GM19035 (cell line): ENCODE results near the gene SAMD4B.
"Not testable (repeated sequence)": the region's sequence is repeated elsewhere in the genome, so short reads cannot be mapped to it uniquely, and the experiment has no call there.

Experiments
- ATAC-seq: cut with Tn5 transposase; IDR thresholded peaks from one replicate; pipeline ENCODE4 v1.9.1; 2021; ENCODE audit not compliant: unreplicated experiment

The SAMD4B gene

DNA sequence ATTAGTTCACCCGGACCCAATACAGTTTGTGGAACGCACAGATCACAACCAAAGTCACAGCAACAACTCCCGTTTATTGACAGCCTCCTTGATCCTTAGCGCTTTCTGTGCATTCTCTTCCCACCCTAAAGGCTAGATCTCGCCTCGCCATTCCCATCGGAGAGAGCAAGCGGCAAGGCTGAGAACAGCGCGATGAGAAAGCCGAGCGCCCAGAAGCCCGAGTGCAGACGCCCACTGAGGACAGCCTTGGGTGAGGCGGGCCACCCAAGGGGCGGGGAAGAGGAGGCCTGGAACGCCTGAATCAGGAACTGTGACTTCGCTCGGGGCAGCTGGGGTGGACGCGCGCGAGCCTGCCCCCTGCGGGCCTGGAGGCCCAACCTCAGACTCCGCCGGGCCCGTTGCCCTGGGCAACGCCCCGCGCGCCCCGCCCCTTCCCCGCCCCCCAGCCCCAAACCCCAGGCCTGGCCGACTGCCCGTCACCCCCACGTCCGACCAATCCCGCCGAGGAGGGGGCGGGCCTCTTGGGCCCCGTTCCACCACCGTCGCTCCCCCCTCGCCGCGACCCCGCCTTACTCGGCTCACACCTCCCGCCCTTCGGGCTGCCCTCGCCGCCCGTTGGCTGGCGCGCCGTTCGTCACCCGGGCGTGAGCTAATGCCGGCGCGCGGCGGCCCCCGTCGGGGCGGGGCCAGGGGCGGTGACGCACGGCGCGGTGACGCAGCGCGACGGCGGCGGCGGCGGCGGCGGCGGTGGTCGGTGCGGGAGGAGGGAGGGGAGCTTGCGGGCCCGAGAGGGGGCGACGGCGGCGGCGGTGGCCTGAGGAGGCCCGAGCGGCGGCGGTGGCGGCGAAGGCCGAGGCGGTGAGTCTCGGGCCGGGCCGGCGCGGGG lies at the start of gene SAMD4B:
TSS of gene SAMD4B (plus strand) at position 703 of the 886 bp plus-strand sequence. CDS start 14,473 bp downstream, outside the sequence.
- ATAC-seq = peak; percentile 90

GRCh38 chr19:39293394-39293793 lies 48.8 kb upstream of the SAMD4B start:
- ATAC-seq = no peak

- no peak for ATAC-seq
Measured at GRCh38 chr19:39296055-39296645, 46.1 kb upstream of the SAMD4B start, which contains the start of gene IFNL1. IFNL1 (plus strand) TSS chr19:39296407; CDS start chr19:39296422, 15 bp downstream.

GRCh38 chr19:39296906-39297305 lies 45.3 kb upstream of the SAMD4B start:
- ATAC-seq = no peak

DNA sequence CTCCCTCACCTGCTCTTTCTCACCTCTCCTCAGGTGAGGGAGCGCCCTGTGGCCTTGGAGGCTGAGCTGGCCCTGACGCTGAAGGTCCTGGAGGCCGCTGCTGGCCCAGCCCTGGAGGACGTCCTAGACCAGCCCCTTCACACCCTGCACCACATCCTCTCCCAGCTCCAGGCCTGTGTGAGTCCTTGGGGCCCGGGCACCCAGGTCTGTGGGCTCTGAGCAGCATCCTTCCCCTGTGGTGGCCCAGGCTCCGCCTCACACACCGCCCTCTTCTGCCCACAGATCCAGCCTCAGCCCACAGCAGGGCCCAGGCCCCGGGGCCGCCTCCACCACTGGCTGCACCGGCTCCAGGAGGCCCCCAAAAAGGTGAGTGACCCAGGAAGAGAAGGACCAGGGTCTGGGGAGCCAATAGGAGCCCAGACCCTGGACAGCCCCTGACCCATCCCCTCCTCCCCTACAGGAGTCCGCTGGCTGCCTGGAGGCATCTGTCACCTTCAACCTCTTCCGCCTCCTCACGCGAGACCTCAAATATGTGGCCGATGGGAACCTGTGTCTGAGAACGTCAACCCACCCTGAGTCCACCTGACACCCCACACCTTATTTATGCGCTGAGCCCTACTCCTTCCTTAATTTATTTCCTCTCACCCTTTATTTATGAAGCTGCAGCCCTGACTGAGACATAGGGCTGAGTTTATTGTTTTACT lies 44.1 kb upstream of the SAMD4B start:
- ATAC-seq = no peak

DNA sequence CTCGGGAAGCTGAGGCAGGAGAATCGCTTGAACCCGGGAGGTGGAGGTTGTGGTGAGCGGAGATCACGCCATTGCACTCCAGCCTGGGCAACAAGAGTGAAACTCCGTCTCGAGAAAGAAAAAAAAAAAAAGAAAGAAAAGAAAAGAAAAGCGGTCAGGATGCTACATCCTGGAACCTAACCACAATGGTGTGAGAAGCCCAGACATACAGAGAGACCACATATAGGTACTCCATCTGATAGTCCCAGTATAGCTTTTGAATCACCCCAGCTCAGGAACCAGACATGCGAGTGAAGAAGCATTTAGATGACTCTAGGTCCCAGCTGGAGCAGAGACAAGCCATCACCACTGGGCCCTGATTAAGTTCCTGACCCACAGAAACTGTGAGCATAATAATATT lies 42.8 kb upstream of the SAMD4B start:
- ATAC-seq = no peak

DNA sequence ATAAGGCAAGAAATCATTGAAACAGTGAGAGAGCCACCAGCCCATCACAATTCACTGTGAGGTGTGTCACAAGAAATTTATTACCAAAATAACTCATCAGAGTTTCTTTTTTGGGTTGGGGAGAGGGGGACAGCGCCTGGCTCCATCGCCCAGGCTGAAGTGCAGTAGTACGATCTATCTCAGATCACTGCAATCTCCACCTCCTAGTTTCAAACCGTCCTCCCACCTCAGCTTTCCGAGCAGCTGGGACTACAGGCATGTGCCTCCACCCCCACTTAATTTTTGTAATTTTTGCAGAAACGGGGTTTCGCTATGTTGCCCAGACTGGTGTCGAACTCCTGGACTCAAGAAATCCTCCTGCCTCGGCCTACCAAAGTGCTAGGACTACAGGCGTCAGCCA lies 42.4 kb upstream of the SAMD4B start:
- ATAC-seq = no peak

DNA sequence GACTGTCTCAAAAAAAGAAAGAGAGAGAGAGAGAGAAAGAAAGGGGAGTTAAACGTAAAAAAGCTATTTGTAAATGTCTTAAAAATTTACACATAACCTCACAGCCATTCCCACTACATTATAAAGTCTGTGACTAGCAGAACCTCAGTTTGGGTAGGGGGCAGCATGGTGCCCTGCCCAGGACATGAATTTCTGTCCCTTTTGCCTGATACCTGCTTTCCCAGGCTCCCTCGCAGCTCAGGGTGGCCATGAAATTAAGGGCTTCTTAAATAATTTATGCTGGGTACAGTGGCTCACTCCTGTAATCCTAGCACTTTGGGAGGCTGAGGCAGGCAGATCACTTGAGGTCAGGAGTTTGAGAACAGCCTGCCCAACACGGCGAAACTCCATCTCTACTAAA lies 41.2 kb upstream of the SAMD4B start:
- ATAC-seq = no peak

- no peak for ATAC-seq
Measured at GRCh38 chr19:39301562-39301961, 40.7 kb upstream of the SAMD4B start.

DNA sequence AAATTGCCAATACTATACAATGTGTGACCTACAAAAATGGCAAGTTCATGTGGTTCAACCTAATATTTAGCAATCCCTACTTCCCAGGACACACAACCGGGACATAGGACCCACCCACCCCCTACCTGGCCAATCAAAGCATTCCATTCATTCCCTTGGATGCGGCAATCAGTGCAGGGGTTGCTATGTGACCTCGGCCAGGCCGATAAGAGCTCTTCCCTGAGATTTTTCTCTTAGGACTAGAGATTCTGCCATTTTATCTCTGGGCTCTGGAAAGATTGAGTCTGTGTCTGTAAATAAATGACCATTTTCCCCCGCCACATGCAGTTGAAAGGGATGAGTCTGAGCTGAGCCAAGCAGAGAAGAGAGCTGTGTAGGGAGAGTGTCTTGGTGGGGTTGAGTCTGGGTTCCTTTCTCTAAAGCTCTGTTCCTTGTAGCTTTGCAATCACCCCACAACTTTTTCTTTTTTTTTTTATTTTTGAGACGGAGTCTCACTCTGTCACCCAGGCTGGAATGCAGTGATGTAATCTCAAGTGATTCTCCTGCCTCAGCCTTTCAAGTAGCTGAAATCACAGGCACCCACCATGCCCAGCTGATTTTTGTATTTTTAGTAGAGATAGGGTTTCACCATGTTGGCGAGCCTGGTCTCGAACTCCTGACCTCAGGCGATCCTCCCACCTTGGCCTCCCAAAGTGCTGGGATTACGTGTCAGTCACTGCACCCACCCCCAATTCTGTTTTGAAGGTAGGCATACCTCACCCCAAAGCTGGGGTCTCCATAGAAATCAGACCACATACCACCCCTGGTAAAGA lies 38.6 kb upstream of the SAMD4B start:
- no peak for ATAC-seq

DNA sequence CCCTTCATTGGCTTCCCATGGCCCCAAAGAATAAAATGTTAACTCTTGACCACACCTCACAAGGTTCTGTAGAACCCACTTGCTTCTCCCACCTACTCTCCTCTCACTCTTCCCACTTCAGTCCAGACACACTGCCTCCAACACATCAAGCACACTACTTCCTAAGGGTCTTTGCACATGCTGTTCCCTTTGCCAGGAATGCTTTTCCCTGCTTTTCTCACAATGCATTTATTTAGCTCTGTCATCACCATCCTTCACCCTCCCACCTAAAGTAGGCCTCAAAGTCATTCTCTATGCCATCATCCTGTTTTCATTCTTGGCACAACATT lies 38.1 kb upstream of the SAMD4B start:
- ATAC-seq = no peak

DNA sequence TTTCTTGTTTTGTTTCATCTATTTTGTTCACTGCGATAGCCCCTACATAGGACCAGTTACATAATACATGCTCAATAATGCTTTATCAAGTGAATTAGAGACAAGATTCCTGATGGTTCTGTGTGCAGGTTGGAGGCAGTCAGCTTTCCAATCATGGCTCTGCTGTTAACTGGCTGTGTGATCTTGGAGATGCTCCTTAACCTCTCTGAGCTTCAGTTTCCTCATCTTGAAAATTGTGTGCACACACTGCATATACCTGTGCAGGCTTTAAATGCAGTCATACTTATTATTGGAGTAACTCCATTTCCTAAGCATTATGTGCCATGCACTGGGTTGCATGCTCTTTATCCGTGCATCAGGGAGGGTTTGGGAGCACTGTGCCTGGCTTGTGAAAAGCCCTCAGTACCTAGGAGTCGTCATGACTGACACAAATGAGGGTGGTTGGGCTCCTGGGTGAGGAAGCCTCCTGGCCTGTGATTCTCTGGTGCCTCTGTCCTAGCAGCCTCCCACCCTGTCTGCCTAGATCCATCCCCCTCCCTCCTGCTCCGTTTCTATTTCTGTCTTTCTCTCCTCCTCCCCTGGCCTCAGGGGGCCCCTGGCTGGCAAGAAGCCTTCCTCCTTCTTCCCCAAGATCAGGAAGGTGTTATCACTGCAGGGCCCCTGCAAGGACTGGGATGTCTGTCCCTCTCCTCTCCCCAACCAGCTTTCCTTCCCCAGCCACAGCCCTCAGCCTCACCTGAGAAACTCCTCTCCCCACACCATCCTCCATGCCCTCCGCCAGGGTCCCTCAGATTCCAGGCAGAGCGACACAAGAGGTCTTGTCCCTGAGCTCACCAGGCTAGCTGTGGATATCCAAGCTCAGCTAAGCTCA lies 37.3 kb upstream of the SAMD4B start:
- ATAC-seq = no peak

- no peak for ATAC-seq
Measured at GRCh38 chr19:39306075-39306474, 36.1 kb upstream of the SAMD4B start.

DNA sequence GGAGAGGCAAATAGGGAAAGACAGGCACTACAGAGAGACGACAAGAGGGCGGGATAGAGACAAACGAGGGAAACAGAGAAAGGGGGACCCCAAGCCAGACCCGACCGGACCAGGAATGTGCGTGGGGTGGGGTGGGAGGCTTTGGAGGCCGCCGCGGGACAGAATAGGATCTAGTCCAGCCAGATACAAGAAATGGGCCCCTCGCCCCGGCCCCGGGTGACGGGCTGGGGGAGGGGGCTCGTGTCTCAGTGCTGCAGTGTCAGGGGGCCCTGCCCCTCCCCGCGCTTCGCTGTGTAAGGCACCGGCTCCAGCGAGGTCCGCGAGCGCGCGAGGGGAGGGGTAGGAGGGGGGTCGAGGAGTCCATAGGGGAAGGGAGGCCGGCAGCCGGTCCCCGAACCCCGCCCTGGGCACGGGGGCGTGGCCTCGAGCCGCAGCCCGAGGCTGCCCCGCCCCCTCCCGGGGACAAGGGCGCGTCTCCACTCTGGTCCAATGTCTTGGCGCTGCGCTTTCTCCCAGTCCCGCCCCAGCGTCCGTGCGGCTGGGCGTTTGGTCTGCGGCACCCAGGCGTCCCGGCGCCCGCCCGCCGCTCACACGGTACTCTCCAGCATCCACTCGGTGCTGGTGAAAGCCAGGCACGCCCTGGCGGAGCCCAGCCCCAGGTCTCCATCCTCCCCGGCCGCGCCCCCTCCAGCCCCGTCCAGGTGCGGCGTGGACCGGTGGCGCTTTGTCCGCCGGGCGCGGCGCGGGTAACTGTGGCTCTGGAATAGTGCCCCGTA lies 35.0 kb upstream of the SAMD4B start:
- no peak for ATAC-seq

- ATAC-seq = no peak
Measured at GRCh38 chr19:39307822-39308530, 34.2 kb upstream of the SAMD4B start.

- no peak for ATAC-seq
Measured at GRCh38 chr19:39308531-39309304, 33.5 kb upstream of the SAMD4B start.

DNA sequence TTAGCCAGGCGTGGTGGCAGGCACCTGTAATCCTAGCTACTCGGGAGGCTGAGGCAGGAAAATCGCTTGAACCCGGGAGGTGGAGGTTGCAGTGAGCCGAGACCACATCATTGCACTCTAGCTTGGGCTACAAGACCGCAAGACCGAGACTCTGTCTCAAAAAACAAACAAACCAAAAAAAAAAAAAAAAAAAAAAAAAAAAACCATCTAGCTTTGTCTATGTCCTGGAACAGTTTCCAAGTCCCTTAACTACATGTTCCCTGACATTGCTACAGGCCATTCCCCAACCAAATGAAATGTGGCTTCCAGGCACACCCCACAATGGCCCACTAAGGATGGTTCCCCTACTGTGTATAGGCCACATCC lies 32.9 kb upstream of the SAMD4B start:
- not testable (repeated sequence) for ATAC-seq
